Spleen (tissue), 7 donors: ENCODE results near the gene FMNL3.

Experiments
- POLR2A ChIP-seq, 3 donors: fragments of 450-650 bp; IDR thresholded peaks; one replicate each; pipeline ENCODE4 v1.5.1; 2017; ENCODE audit warnings: antibody characterized with exemption in 3 of 3, mild to moderate bottlenecking in 1 of 3
- POLR2AphosphoS5 ChIP-seq, 3 donors: sonication (generic); formaldehyde crosslinking; IDR thresholded peaks; one replicate each; pipeline ENCODE4 v1.5.1; 2017; ENCODE audit warnings: antibody characterized with exemption in 3 of 3
- TF ChIP-seq, protein P1 (sequence below), 11 experiments: fragments of 200-600 bp in 7 of 11; fragments of 450-650 bp in 4 of 11; sonication (generic) in 4 of 11; IDR thresholded peaks in 8 of 11; conservative IDR thresholded peaks in 3 of 11; 1 replicate in 7 of 11; 2 replicates in 4 of 11; pipeline versions ENCODE4 v1.4.0 to v1.8.0; 2016 to 2021; ENCODE audit warnings: antibody characterized with exemption in 11 of 11, inconsistent platforms in 4 of 11, mild to moderate bottlenecking in 1 of 11
- donor health status: DM: no; HTN: no; CAD: no; lungs with moderate emphysema.
- donor health status: DM: no; HTN: no; CAD: no.
- donor health status: DM: no; HTN: no; CAD: no.

GRCh38 chr12:49661746-49662145 lies 45.5 kb downstream of the FMNL3 start:
- TF ChIP-seq POLR2A (IDR thresholded peaks at IDR 0.05) (no peak), POLR2AphosphoS5 (IDR thresholded peaks at IDR 0.05) (no peak)
- TF ChIP-seq, protein P1, sequence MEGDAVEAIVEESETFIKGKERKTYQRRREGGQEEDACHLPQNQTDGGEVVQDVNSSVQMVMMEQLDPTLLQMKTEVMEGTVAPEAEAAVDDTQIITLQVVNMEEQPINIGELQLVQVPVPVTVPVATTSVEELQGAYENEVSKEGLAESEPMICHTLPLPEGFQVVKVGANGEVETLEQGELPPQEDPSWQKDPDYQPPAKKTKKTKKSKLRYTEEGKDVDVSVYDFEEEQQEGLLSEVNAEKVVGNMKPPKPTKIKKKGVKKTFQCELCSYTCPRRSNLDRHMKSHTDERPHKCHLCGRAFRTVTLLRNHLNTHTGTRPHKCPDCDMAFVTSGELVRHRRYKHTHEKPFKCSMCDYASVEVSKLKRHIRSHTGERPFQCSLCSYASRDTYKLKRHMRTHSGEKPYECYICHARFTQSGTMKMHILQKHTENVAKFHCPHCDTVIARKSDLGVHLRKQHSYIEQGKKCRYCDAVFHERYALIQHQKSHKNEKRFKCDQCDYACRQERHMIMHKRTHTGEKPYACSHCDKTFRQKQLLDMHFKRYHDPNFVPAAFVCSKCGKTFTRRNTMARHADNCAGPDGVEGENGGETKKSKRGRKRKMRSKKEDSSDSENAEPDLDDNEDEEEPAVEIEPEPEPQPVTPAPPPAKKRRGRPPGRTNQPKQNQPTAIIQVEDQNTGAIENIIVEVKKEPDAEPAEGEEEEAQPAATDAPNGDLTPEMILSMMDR (IDR thresholded peaks at IDR 0.05 in 8 of 11, conservative IDR thresholded peaks at IDR 0.05 in 3 of 11): no peak
